H1 (cell line): ENCODE results near the gene ISL2. TPM values are rescaled to one million over a fixed set of nuclear protein-coding genes. Genes with fewer than 3 reads are reported as not detected.

ENCODE experiments used
- CTCF ChIA-PET: fragments of 300-600 bp; sonication (Branson Sonifier 250); formaldehyde crosslinking; loops from one replicate; lab custom pipeline; 2021; ENCODE audit not compliant: partially characterized antibody; lab: Charles Lee
- POLR2A ChIA-PET: fragments of 300-600 bp; sonication (Branson Sonifier 250); formaldehyde crosslinking; loops from one replicate; lab custom pipeline; 2021; ENCODE audit warnings: inconsistent platforms; ENCODE audit not compliant: partially characterized antibody; lab: Charles Lee
- DNase-seq, 2 experiments: peaks; one replicate each; pipeline versions ENCODE4 v3.0.0 to v3.0.0-alpha.2; 2010 to 2022; ENCODE audit warnings: low spot score in 2 of 2, low read depth in 1 of 2, mixed read lengths in 1 of 2
- FAIRE-seq: peaks from 2 replicates; lab custom pipeline; 2011; peaks lifted over from hg19 to GRCh38; lab: Jason Lieb, UNC
- H2AFZ ChIP-seq: 2 replicates; pipeline ENCODE4 v1.8.1; 2012; ENCODE audit warnings: low read length, inconsistent platforms
- H2AK5ac ChIP-seq: 2 replicates; pipeline ENCODE4 v1.6.1; 2013; ENCODE audit warnings: low read depth, low read length
- H2BK120ac ChIP-seq: replicated peaks from 2 replicates; pipeline ENCODE3; 2013; ENCODE audit warnings: low read depth, low read length, inconsistent platforms
- H2BK12ac ChIP-seq: 2 replicates; pipeline ENCODE4 v1.6.1; 2013; ENCODE audit warnings: low read depth, low read length
- H2BK15ac ChIP-seq: 2 replicates; pipeline ENCODE4 v1.6.1; 2013; ENCODE audit warnings: low read length
- H2BK20ac ChIP-seq: 2 replicates; pipeline ENCODE4 v1.6.1; 2013; ENCODE audit warnings: low read length
- H2BK5ac ChIP-seq: 2 replicates; pipeline ENCODE4 v1.6.1; 2013; ENCODE audit warnings: low read depth, low read length
- H3K14ac ChIP-seq: 2 replicates; pipeline ENCODE4 v1.6.1; 2013; ENCODE audit warnings: inconsistent platforms; ENCODE audit not compliant: insufficient read length
- H3K18ac ChIP-seq: 2 replicates; pipeline ENCODE4 v1.6.1; 2013; ENCODE audit warnings: low read length; ENCODE audit errors: extremely low read depth
- H3K23ac ChIP-seq: 2 replicates; pipeline ENCODE4 v1.6.1; 2013; ENCODE audit warnings: inconsistent platforms; ENCODE audit not compliant: insufficient read length
- H3K23me2 ChIP-seq: 2 replicates; pipeline ENCODE4 v1.6.1; 2013; ENCODE audit warnings: low read depth, low read length
- H3K27ac ChIP-seq: 2 replicates; pipeline ENCODE4 v1.6.1; 2011; ENCODE audit warnings: low read depth, low read length, inconsistent platforms
- H3K27me3 ChIP-seq, 4 experiments: replicated peaks in 1 of 4; 1 replicate in 1 of 4; 2 replicates in 3 of 4; pipeline versions ENCODE4 v1.6.1 to v1.8.1; 2011 to 2013; ENCODE audit warnings: low read length in 3 of 4, mild to moderate bottlenecking in 3 of 4, inconsistent platforms in 2 of 4, mixed read lengths in 2 of 4, moderate library complexity in 1 of 4; ENCODE audit not compliant: control insufficient read depth in 3 of 4, insufficient read depth in 3 of 4; ENCODE audit errors: extremely low read depth in 1 of 4
- H3K36me3 ChIP-seq, 4 experiments: 2 replicates each; pipeline versions ENCODE4 v1.6.1 to v1.8.1; 2011 to 2013; ENCODE audit warnings: mild to moderate bottlenecking in 4 of 4, low read length in 3 of 4, moderate library complexity in 2 of 4, control low read depth in 1 of 4, inconsistent platforms in 1 of 4; ENCODE audit not compliant: insufficient read depth in 4 of 4, control insufficient read depth in 2 of 4
- H3K4ac ChIP-seq: replicated peaks from 2 replicates; pipeline ENCODE3; 2013; ENCODE audit warnings: low read length, low read depth, mixed read lengths, inconsistent platforms; ENCODE audit not compliant: insufficient read length
- H3K4me1 ChIP-seq, 4 experiments: replicated peaks in 1 of 4; 1 replicate in 1 of 4; 2 replicates in 3 of 4; pipeline versions ENCODE4 v1.6.1 to v1.8.1; 2011 to 2013; ENCODE audit warnings: low read length in 3 of 4, inconsistent platforms in 2 of 4, mixed read lengths in 1 of 4; ENCODE audit not compliant: insufficient read depth in 4 of 4, control insufficient read depth in 3 of 4
- H3K4me2 ChIP-seq, 2 experiments: 2 replicates each; pipeline versions ENCODE4 v1.6.1 to v1.8.1; 2011 to 2013; ENCODE audit warnings: low read depth in 2 of 2, low read length in 2 of 2, control low read depth in 1 of 2, inconsistent platforms in 1 of 2, mild to moderate bottlenecking in 1 of 2; ENCODE audit not compliant: insufficient read depth in 1 of 2
- H3K4me3 ChIP-seq, 4 experiments: fragments of 200-600, 300-600 bp in 1 of 4; sonication (generic), shearing (Covaris generic), sonication (Bioruptor Twin) in 1 of 4; 2 replicates each; pipeline versions ENCODE4 v1.5.1 to v1.8.1; 2011 to 2016; ENCODE audit warnings: low read length in 4 of 4, low read depth in 3 of 4, control low read depth in 2 of 4, inconsistent platforms in 2 of 4, mild to moderate bottlenecking in 2 of 4, mixed read lengths in 1 of 4, moderate library complexity in 1 of 4; ENCODE audit not compliant: insufficient read depth in 2 of 4; ENCODE audit errors: extremely low read depth in 1 of 4
- H3K56ac ChIP-seq: replicated peaks from 2 replicates; pipeline ENCODE3; 2013; ENCODE audit warnings: low read depth, mild to moderate bottlenecking, mixed read lengths, low read length, inconsistent platforms; ENCODE audit not compliant: insufficient read length
- H3K79me1 ChIP-seq: 2 replicates; pipeline ENCODE4 v1.6.1; 2013; ENCODE audit warnings: low read depth, low read length, control low read depth
- H3K79me2 ChIP-seq, 2 experiments: 2 replicates each; pipeline versions ENCODE4 v1.6.1 to v1.8.1; 2012 to 2013; ENCODE audit warnings: low read length in 2 of 2, mild to moderate bottlenecking in 2 of 2, inconsistent platforms in 1 of 2; ENCODE audit not compliant: insufficient read depth in 2 of 2, control insufficient read depth in 1 of 2
- H3K9ac ChIP-seq, 4 experiments: replicated peaks in 1 of 4; 1 replicate in 1 of 4; 2 replicates in 3 of 4; pipeline versions ENCODE4 v1.6.1 to v1.8.1; 2011 to 2013; ENCODE audit warnings: low read depth in 3 of 4, low read length in 3 of 4, control low read depth in 2 of 4, mild to moderate bottlenecking in 2 of 4, moderate library complexity in 2 of 4, inconsistent platforms in 1 of 4; ENCODE audit errors: extremely low read depth in 1 of 4
- H3K9me3 ChIP-seq, 2 experiments: 2 replicates each; pipeline versions ENCODE4 v1.6.1 to v1.8.1; 2012 to 2013; ENCODE audit warnings: mild to moderate bottlenecking in 2 of 2, moderate library complexity in 2 of 2, control low read depth in 1 of 2, inconsistent platforms in 1 of 2, low read depth in 1 of 2, low read length in 1 of 2, mixed read lengths in 1 of 2; ENCODE audit not compliant: insufficient read depth in 2 of 2
- H4K20me1 ChIP-seq, 2 experiments: replicated peaks in 1 of 2; 2 replicates each; pipeline versions ENCODE3 to v1.8.1; 2011 to 2013; ENCODE audit warnings: inconsistent platforms in 2 of 2, low read length in 2 of 2, mild to moderate bottlenecking in 1 of 2; ENCODE audit not compliant: insufficient read depth in 2 of 2, control insufficient read depth in 1 of 2
- H4K5ac ChIP-seq: 2 replicates; pipeline ENCODE4 v1.6.1; 2013; ENCODE audit warnings: low read length, low read depth, mixed read lengths, inconsistent platforms; ENCODE audit not compliant: insufficient read length
- H4K8ac ChIP-seq: 2 replicates; pipeline ENCODE4 v1.8.0; 2013; ENCODE audit warnings: mild to moderate bottlenecking, moderate library complexity, low read length, inconsistent platforms; ENCODE audit not compliant: insufficient read depth; ENCODE audit errors: extremely low read depth
- H4K91ac ChIP-seq: replicated peaks from 2 replicates; pipeline ENCODE3; 2013; ENCODE audit warnings: low read length, mixed read lengths, inconsistent platforms; ENCODE audit not compliant: insufficient read length
- CHD1 ChIP-seq: IDR thresholded peaks from 2 replicates; pipeline ENCODE4 v1.6.1; 2012; ENCODE audit warnings: low read depth, low read length, improper control_type of control experiment
- EZH2 ChIP-seq: fragments of 200-600 bp; sonication (generic); IDR thresholded peaks from 2 replicates; pipeline ENCODE4 v1.7.1; 2012; ENCODE audit warnings: low read depth, mild to moderate bottlenecking, moderate library complexity, low read length, inconsistent platforms; ENCODE audit not compliant: severe bottlenecking
- KDM5A ChIP-seq: fragments of 200-600 bp; IDR thresholded peaks from 2 replicates; pipeline ENCODE4 v1.7.1; 2012; ENCODE audit warnings: mild to moderate bottlenecking, low read length, inconsistent platforms, mixed read lengths
- NANOG ChIP-seq: IDR thresholded peaks from 2 replicates; pipeline ENCODE4 v1.6.1; 2011; ENCODE audit warnings: low read length, low read depth, mild to moderate bottlenecking, inconsistent platforms; ENCODE audit not compliant: insufficient read depth, poor library complexity, severe bottlenecking
- NRF1 ChIP-seq: IDR thresholded peaks from 2 replicates; pipeline ENCODE4 v1.6.1; 2011; ENCODE audit warnings: mild to moderate bottlenecking, low read depth, low read length, improper control_type of control experiment
- PHF8 ChIP-seq: fragments of 200-600 bp; sonication (generic); conservative IDR thresholded peaks from 2 replicates; pipeline ENCODE4 v1.7.1; 2012; ENCODE audit warnings: low read depth, mild to moderate bottlenecking, inconsistent platforms, low read length, moderate library complexity
- RAD21 ChIP-seq, 2 experiments: IDR thresholded peaks in 1 of 2; conservative IDR thresholded peaks in 1 of 2; 2 replicates each; pipeline ENCODE4 v1.6.1; 2011; ENCODE audit warnings: low read depth in 2 of 2, low read length in 2 of 2, improper control_type of control experiment in 1 of 2, inconsistent platforms in 1 of 2, mild to moderate bottlenecking in 1 of 2, moderate library complexity in 1 of 2
- RBBP5 ChIP-seq: IDR thresholded peaks from 2 replicates; pipeline ENCODE4 v1.7.1; 2012; ENCODE audit warnings: low read depth, mild to moderate bottlenecking, inconsistent platforms, low read length, moderate library complexity, borderline replicate concordance
- SIN3A ChIP-seq, 2 experiments: IDR thresholded peaks in 1 of 2; conservative IDR thresholded peaks in 1 of 2; 2 replicates each; pipeline ENCODE4 v1.6.1; 2011 to 2012; ENCODE audit warnings: low read length in 2 of 2, improper control_type of control experiment in 1 of 2, low read depth in 1 of 2, mild to moderate bottlenecking in 1 of 2
- SIRT6 ChIP-seq: IDR thresholded peaks from one replicate; pipeline ENCODE4 v1.7.1; 2012; ENCODE audit warnings: low read length, inconsistent platforms
- SP1 ChIP-seq: IDR thresholded peaks from 2 replicates; pipeline ENCODE4 v1.6.1; 2011; ENCODE audit warnings: low read depth, low read length
- YY1 ChIP-seq: IDR thresholded peaks from 2 replicates; pipeline ENCODE4 v1.6.1; 2011; ENCODE audit warnings: low read depth, mild to moderate bottlenecking, low read length
- WGBS, 2 experiments: shearing (Covaris generic) in 1 of 2; methylation state at CpG; one replicate each; pipeline versions ENCODE4 v1.1.6 to v1.1.7; 2013 to 2015; ENCODE audit warnings: low lambda C conversion rate in 2 of 2, mixed read lengths in 2 of 2, inconsistent platforms in 1 of 2, low coverage in 1 of 2, missing lambda C conversion rate in 1 of 2; ENCODE audit not compliant: insufficient replicate concordance in 2 of 2, insufficient coverage in 1 of 2, insufficient read length in 1 of 2; ENCODE audit errors: extremely low coverage in 1 of 2, missing lambda C conversion rate in 1 of 2; 5-methylcytosine and 5-hydroxymethylcytosine counted together
- polyA plus RNA-seq, 7 experiments: library from polyadenylated mRNA; depleted of rRNA in 3 of 7; stranded (reverse) in 5 of 7; unstranded in 2 of 7; fragments of >200 nt in 5 of 7; fragments of 200-250 nt in 2 of 7; gene quantifications; 1 replicate in 5 of 7; 2 replicates in 1 of 7; 4 replicates in 1 of 7; pipeline versions ENCODE4 v1.2.1 to v1.2.3, GENCODE V29; 2011 to 2013; ENCODE audit warnings: missing spikeins in 2 of 7, mixed read lengths in 2 of 7
- total RNA-seq: library from RNA; stranded (reverse); fragmentation: NEBNext Ultra II Directional; extraction: Animal tissue kit (Norgen Biotek cat#: 25700); gene quantifications from 2 replicates; pipeline ENCODE4 v1.2.1, GENCODE V29; 2021

ISL2 gene
- total and polyA plus RNA-seq, 2 of the 8 experiments (the other 6 are each of a cell fraction or from before 2014, with no cell fraction given), result 0.32 to 0.99 TPM

GRCh38 chr15:76330080-76330680 lies 6.4 kb upstream of the ISL2 start:
- Histone ChIP-seq H3K4ac (no peak overlapping the region), H3K4me1 (peaks cover 0 to 5% (median 3%) of the 10 kb centered on the region in 4 experiments; a peak in 6 of 7 replicates), H2BK120ac (no peak overlapping the region), H3K4me2 (no peak overlapping the region), H2BK20ac (no peak overlapping the region), H3K23ac (no peak overlapping the region), H4K91ac (no peak overlapping the region), H3K56ac (no peak overlapping the region), H3K36me3 (no peaks in the 10 kb centered on the region), H2BK15ac (no peak overlapping the region), H2AK5ac (no peak overlapping the region), H3K27ac (no peak overlapping the region), H3K79me2 (no peaks in the 10 kb centered on the region), H4K5ac (no peak overlapping the region), H3K14ac (no peak overlapping the region), H4K20me1 (peaks cover 0 to 2% of the 10 kb centered on the region in 2 experiments), H3K79me1 (no peaks in the 10 kb centered on the region), H4K8ac (no peak overlapping the region), H2BK12ac (0 out of 2 replicates have a peak overlapping the region, but pooled peaks have one; percentile 60), H3K4me3 (no peak overlapping the region), H3K18ac (no peak overlapping the region), H3K27me3 (peaks cover 0 to 13% (median 12%) of the 10 kb centered on the region in 4 experiments; a peak in 6 of 7 replicates), H2BK5ac (no peak overlapping the region), H3K23me2 (no peaks in the 10 kb centered on the region; the same call in 1 of the 2 replicates), H3K9me3 (no peaks in the 10 kb centered on the region; a peak in 1 of 4 replicates), H2AFZ (peak overlapping the region; percentile 93), H3K9ac (no peak overlapping the region)
- ChIA-PET CTCF (interaction anchor here (0.5 to 9.2 kb wide), 42 partner anchors 9 to 617 kb away, joined by 3 to 130 read pairs (median 4); no protein-coding TSS in a partner anchor), POLR2A (interaction anchor here (0.7 to 1.2 kb wide), 3 partner anchors 11 to 121 kb away, joined by 3 to 4 read pairs (median 3); no protein-coding TSS in a partner anchor)
- FAIRE-seq (no peak), DNase-seq (peak in 1 of 2 experiments; percentile 66)
- 79% methylated on average over 7 of the region's 7 CpGs; no CpG with 5 or more reads in 1 of the 2 experiments for WGBS, 2 experiments
- no peak for TF ChIP-seq SIRT6
- TF ChIP-seq NANOG, result no peak
- TF ChIP-seq RAD21 (IDR thresholded peaks at IDR 0.05 in 1 of 2, conservative IDR thresholded peaks at IDR 0.05 in 1 of 2; ENCODE audit: low read depth in 2 of 2, low read length in 2 of 2), result peak; percentile 69 to 76
- TF ChIP-seq SP1, result no peak
- TF ChIP-seq EZH2, result no peak
- no peak for TF ChIP-seq SIN3A (conservative IDR thresholded peaks at IDR 0.05 in 1 of 2, IDR thresholded peaks at IDR 0.05 in 1 of 2; ENCODE audit: low read depth in 1 of 2, low read length in 2 of 2)
- no peak for TF ChIP-seq KDM5A
- 0 out of 2 replicates have a peak, but pooled peaks have one; percentile 24 for TF ChIP-seq YY1
- no peak for TF ChIP-seq NRF1
- no peak for TF ChIP-seq CHD1
- TF ChIP-seq RBBP5, result no peak
- TF ChIP-seq PHF8, result no peak
